Measurements from ENCODE around the gene KRT86.
"Not testable (repeated sequence)": the region's sequence is repeated elsewhere in the genome, so short reads cannot be mapped to it uniquely, and the experiment has no call there.

The KRT86 gene

DNA sequence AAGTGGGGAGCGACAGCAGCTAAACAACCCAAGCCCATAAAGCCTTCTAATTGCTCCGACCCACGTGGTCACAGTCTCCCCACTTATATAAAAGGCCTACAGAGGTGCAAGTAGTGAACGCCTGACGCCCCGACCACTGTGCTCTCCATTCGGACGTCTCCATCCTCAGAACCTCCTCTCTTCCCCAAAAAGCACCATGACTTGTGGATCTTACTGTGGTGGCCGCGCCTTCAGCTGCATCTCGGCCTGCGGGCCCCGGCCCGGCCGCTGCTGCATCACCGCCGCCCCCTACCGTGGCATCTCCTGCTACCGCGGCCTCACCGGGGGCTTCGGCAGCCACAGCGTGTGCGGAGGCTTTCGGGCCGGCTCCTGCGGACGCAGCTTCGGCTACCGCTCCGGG, 27.3 kb downstream of the KRT86 start:
- not testable (repeated sequence) for H3K27me3 Mint-ChIP-seq; H3K36me3 Mint-ChIP-seq; H3K4me3 Mint-ChIP-seq; H3K27ac Mint-ChIP-seq; H3K9me3 Mint-ChIP-seq (ENCODE audit: low read depth)
- H3K4me1 Mint-ChIP-seq (ENCODE audit: low read depth) = peaks cover 11% of the 10 kb centered on the region

DNA sequence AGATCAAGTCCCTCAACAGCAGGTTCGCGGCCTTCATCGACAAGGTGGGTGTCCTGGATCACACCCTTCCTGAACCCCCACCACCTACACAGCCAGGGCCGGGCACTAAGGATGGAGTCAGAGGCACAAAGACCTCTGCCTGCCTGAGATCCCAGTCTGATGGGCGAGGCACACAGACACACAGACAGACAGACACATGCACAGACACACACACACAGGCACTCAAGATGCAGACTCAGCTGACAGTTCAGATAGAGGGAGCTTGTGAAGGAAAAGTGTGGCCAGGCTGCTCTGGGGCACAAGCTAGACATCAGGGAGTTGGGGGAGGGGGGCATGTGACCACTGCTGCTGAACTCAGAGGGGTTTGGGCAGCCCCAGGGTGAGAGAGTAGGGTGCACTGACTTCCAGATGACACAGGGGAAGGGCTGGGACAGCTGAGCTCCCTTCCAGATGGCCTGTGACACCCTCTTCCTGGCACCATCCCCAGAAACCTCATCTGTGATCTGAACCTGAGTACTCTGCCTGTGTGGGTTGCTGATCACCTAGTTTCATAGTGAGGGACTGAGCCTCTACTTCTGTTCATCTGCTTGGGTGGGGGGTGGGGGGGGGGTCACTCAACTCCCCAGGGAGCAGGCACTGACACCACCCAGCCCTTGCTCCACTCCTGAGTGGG, 27.9 kb downstream of the KRT86 start:
- H3K27me3 Mint-ChIP-seq; H3K9me3 Mint-ChIP-seq (ENCODE audit: low read depth); H3K4me3 Mint-ChIP-seq; H3K36me3 Mint-ChIP-seq; H3K27ac Mint-ChIP-seq: not testable (repeated sequence)
- H3K4me1 Mint-ChIP-seq (ENCODE audit: low read depth) = peaks cover 11% of the 10 kb centered on the region

DNA sequence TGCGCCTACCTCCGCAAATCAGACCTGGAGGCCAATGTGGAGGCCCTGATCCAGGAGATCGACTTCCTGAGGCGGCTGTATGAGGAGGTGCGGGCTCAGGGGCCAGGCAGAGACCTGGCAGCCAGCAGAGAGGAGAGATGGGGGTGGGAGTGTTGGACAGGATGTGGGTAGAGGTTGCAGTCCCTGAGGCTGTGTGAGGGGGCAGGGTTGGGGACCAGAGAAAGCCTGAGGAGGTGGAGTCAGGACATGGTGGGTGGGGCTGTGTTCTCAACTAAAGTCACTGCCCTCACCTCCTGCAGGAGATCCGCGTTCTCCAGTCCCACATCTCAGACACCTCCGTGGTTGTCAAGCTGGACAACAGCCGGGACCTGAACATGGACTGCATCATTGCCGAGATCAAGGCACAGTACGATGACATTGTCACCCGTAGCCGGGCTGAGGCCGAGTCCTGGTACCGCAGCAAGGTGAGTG, 30.5 kb downstream of the KRT86 start:
- H3K27ac Mint-ChIP-seq; H3K4me3 Mint-ChIP-seq; H3K36me3 Mint-ChIP-seq; H3K9me3 Mint-ChIP-seq (ENCODE audit: low read depth): not testable (repeated sequence)
- peaks cover 21% of the 10 kb centered on the region for H3K27me3 Mint-ChIP-seq
- peaks cover 18% of the 10 kb centered on the region for H3K4me1 Mint-ChIP-seq (ENCODE audit: low read depth)

DNA sequence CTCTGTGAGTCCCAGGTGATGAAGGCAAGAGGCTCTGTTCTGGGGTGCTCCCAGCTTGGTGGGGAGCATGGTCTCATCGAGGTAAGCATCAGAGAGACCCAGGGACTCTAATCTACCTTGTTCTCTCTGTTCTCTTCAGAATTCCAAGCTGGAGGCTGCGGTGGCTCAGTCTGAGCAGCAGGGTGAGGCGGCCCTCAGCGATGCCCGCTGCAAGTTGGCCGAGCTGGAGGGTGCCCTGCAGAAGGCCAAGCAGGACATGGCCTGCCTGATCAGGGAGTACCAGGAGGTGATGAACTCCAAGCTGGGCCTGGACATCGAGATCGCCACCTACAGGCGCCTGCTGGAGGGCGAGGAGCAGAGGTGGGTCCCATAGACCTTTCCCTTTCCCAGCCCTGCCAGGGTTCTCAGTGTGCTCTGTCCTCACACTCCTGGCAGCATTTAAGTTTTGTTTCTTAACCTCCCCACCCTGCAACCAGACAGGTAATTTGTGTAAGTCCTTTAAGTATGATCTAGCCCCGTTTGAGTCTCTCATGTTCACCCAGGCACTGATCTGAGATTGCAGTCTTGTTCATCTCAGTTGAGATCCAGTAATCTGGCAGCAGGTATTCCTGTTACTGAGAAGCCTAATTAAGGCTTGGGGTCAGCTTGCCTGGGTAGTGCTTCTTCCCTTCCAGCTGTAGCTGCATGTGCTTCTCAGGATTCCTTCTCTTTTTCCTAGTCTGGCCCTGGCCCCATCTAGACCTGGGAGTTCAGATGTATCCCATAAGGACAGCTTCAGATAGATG, 31.7 kb downstream of the KRT86 start:
- no peaks in the 10 kb centered on the region for H3K9me3 Mint-ChIP-seq (ENCODE audit: low read depth)
- peaks cover 18% of the 10 kb centered on the region for H3K4me1 Mint-ChIP-seq (ENCODE audit: low read depth)
- peaks cover 27% of the 10 kb centered on the region for H3K27me3 Mint-ChIP-seq
- H3K4me3 Mint-ChIP-seq = no peak overlapping the region
- no peaks in the 10 kb centered on the region for H3K36me3 Mint-ChIP-seq
- no peak overlapping the region for H3K27ac Mint-ChIP-seq

- Mint-ChIP-seq H3K27me3 (peaks cover 29% of the 10 kb centered on the region), H3K4me1 (ENCODE audit: low read depth) (peaks cover 18% of the 10 kb centered on the region), H3K27ac (no peak overlapping the region)
Observed at GRCh38 chr12:52306731-52307130, 32.3 kb downstream of the KRT86 start.

DNA sequence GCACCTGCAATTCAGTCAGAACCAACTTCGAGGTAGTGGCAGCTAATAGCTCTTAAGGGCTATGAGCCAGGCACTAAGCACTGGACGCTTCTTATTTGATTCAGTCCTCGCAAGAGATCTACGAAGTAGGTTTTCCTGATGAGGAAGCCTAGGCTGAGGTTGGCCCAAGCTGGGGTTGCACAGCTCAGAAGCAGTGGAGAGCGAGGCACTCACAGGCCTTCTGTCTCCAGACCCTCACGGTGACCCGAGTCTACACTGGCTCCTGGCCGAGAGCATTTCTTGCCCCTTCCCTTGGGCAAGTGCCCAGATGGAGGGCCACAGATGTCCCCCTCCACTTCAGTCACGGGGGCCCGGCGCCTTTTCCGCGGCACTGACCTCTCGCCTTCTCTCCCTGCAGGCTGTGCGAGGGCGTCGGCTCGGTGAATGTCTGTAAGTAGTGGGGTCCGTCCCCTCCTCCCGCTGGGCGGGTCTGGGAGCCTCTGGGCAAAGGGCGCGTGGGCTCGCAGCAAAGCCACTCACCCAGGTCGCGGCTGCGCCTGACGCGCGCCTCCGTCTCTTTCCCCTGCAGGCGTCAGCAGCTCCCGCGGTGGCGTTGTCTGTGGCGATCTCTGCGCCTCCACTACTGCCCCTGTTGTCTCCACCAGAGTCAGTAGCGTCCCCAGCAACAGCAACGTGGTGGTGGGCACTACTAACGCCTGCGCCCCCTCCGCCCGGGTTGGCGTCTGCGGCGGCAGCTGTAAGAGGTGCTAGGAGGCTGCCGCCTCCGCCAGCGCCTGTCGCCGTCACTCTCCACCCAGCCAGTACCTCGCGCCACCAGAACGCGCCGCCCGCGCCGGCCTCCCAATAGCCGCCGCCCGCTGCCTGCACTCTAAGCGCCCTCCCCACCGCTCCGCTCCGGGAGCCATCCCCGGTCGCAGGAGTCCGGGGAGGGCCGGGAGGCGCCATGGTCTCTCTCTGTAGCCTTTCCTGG, 33.7 kb downstream of the KRT86 start:
- peak overlapping the region; percentile 70 for H3K4me3 Mint-ChIP-seq
- H3K36me3 Mint-ChIP-seq = no peaks in the 10 kb centered on the region
- H3K27ac Mint-ChIP-seq = no peak overlapping the region
- H3K4me1 Mint-ChIP-seq (ENCODE audit: low read depth) = peaks cover 18% of the 10 kb centered on the region
- H3K27me3 Mint-ChIP-seq = peaks cover 33% of the 10 kb centered on the region
- H3K9me3 Mint-ChIP-seq (ENCODE audit: low read depth) = no peaks in the 10 kb centered on the region

More at GRCh38 chr12:52306731-52307130, 32.3 kb downstream of the KRT86 start:
- Mint-ChIP-seq H3K9me3 (ENCODE audit: low read depth) (no peaks in the 10 kb centered on the region), H3K4me3 (no peak overlapping the region), H3K36me3 (no peaks in the 10 kb centered on the region)

GRCh38 chr12:52308806-52309425, 34.5 kb downstream of the KRT86 start:
- Mint-ChIP-seq H3K4me3 (peak overlapping the region; percentile 70), H3K27ac (no peak overlapping the region), H3K4me1 (ENCODE audit: low read depth) (peaks cover 18% of the 10 kb centered on the region), H3K27me3 (peaks cover 33% of the 10 kb centered on the region), H3K9me3 (ENCODE audit: low read depth) (no peaks in the 10 kb centered on the region), H3K36me3 (no peaks in the 10 kb centered on the region)

GRCh38 chr12:52310622-52311284, 36.3 kb downstream of the KRT86 start:
- no peaks in the 10 kb centered on the region for H3K9me3 Mint-ChIP-seq (ENCODE audit: low read depth)
- H3K27me3 Mint-ChIP-seq = peaks cover 33% of the 10 kb centered on the region
- no peak overlapping the region for H3K27ac Mint-ChIP-seq

GRCh38 chr12:52311285-52311648, 36.8 kb downstream of the KRT86 start:
- H3K27ac Mint-ChIP-seq = no peak overlapping the region
- H3K4me3 Mint-ChIP-seq = no peak overlapping the region
- no peaks in the 10 kb centered on the region for H3K9me3 Mint-ChIP-seq (ENCODE audit: low read depth)
- H3K4me1 Mint-ChIP-seq (ENCODE audit: low read depth) = peaks cover 7% of the 10 kb centered on the region
- H3K36me3 Mint-ChIP-seq = no peaks in the 10 kb centered on the region
- H3K27me3 Mint-ChIP-seq = peaks cover 33% of the 10 kb centered on the region

More at GRCh38 chr12:52310622-52311284, 36.3 kb downstream of the KRT86 start:
- peaks cover 7% of the 10 kb centered on the region for H3K4me1 Mint-ChIP-seq (ENCODE audit: low read depth)
- H3K4me3 Mint-ChIP-seq = no peak overlapping the region
- no peaks in the 10 kb centered on the region for H3K36me3 Mint-ChIP-seq

- H3K27me3 Mint-ChIP-seq = peaks cover 31% of the 10 kb centered on the region
- no peaks in the 10 kb centered on the region for H3K36me3 Mint-ChIP-seq
- no peak overlapping the region for H3K27ac Mint-ChIP-seq
- peaks cover 7% of the 10 kb centered on the region for H3K4me1 Mint-ChIP-seq (ENCODE audit: low read depth)
- no peak overlapping the region for H3K4me3 Mint-ChIP-seq
- H3K9me3 Mint-ChIP-seq (ENCODE audit: low read depth) = no peaks in the 10 kb centered on the region
Observed at GRCh38 chr12:52312086-52312485, 37.6 kb downstream of the KRT86 start.

- H3K27ac Mint-ChIP-seq = no peak overlapping the region
- no peaks in the 10 kb centered on the region for H3K36me3 Mint-ChIP-seq
- H3K9me3 Mint-ChIP-seq (ENCODE audit: low read depth) = no peaks in the 10 kb centered on the region
- peaks cover 26% of the 10 kb centered on the region for H3K27me3 Mint-ChIP-seq
- H3K4me3 Mint-ChIP-seq = no peak overlapping the region
- H3K4me1 Mint-ChIP-seq (ENCODE audit: low read depth) = peaks cover 4% of the 10 kb centered on the region
Observed at GRCh38 chr12:52313461-52313860, 39.0 kb downstream of the KRT86 start.

DNA sequence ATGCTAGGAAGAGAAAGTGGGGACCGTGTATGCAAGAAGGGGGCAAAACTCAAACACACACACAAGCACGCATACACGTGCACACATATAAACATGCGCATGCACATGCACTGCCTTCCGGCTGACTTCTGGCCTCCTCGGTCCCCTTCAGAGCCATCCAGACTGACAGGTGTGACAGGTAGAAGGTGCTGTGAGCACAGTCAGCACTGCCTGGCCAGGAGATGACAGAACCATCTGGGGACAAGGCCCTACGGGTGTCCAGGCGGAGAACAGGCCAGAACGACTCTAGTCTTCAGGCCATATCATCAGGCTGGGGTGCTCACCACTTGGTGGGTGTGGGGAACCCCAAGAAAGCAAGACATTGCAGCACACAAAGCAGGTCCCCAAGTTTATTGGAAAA, 39.5 kb downstream of the KRT86 start:
- Mint-ChIP-seq H3K36me3 (no peaks in the 10 kb centered on the region), H3K27ac (no peak overlapping the region), H3K4me1 (ENCODE audit: low read depth) (peaks cover under 1% of the 10 kb centered on the region), H3K27me3 (peaks cover 23% of the 10 kb centered on the region), H3K4me3 (no peak overlapping the region), H3K9me3 (ENCODE audit: low read depth) (no peaks in the 10 kb centered on the region)

DNA sequence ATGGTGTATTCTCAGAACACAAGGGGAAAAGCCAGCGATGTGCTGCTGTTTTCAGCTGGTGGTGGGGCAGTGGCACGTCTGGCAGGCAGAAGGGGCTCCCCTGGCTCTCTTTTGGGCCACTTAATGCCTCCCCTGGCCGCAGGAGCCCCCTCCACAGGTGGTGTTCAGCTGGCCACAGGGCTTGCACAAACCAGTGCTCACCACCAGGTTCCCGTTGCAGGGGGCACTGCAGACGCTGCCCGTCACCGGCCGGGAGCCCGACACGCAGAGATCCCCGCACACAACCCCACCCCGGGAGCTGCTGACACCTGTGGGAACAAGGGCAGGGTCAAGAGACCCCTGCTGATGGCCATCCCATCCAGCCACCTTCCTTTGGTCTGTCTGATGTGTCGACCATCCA, 40.1 kb downstream of the KRT86 start:
- no peak overlapping the region for H3K4me3 Mint-ChIP-seq
- H3K27me3 Mint-ChIP-seq = peaks cover 18% of the 10 kb centered on the region
- H3K4me1 Mint-ChIP-seq (ENCODE audit: low read depth) = no peaks in the 10 kb centered on the region

DNA sequence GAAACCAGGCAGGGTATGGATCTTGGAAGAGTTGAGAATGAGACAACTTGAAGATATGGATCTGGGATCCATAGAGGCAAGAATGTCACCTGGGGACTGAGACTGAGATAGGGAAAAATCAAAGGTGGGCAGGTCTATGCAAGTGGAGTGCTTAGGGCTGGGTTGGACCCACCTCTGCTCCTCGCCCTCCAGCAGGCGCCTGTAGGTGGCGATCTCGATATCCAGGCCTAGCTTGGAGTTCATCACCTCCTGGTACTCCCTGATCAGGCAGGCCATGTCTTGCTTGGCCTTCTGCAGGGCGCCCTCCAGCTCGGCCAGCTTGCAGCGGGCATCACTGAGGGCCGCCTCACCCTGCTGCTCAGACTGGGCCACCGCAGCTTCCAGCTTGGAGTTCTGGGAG, 41.3 kb downstream of the KRT86 start:
- H3K9me3 Mint-ChIP-seq (ENCODE audit: low read depth); H3K27ac Mint-ChIP-seq; H3K4me1 Mint-ChIP-seq (ENCODE audit: low read depth); H3K4me3 Mint-ChIP-seq; H3K36me3 Mint-ChIP-seq: not testable (repeated sequence)
- H3K27me3 Mint-ChIP-seq = peaks cover 13% of the 10 kb centered on the region

More for the DNA sequence above, 40.1 kb downstream of the KRT86 start:
- no peaks in the 10 kb centered on the region for H3K36me3 Mint-ChIP-seq
- H3K9me3 Mint-ChIP-seq (ENCODE audit: low read depth) = no peaks in the 10 kb centered on the region
- H3K27ac Mint-ChIP-seq = no peak overlapping the region
